Muscle layer of colon (tissue), 2 donors: ENCODE data around the gene GTF2IRD1.
A peak's percentile ranks its signal among the peaks of the same experiment; 100 is the strongest.
"Not testable (repeated sequence)": the region's sequence is repeated elsewhere in the genome, so short reads cannot be mapped to it uniquely, and the experiment has no call there.

Experiments
- H3K27ac ChIP-seq: one replicate; pipeline ENCODE4 v1.7.0; 2013; ENCODE audit warnings: low read depth, mild to moderate bottlenecking, low read length, moderate library complexity
- H3K27me3 ChIP-seq, 2 donors: one replicate each; pipeline ENCODE4 v1.7.0; 2013; ENCODE audit warnings: low read length in 2 of 2, mild to moderate bottlenecking in 2 of 2; ENCODE audit not compliant: insufficient read depth in 2 of 2, control insufficient read depth in 1 of 2
- H3K36me3 ChIP-seq: one replicate; pipeline ENCODE4 v1.7.0; 2013; ENCODE audit warnings: mild to moderate bottlenecking, low read length; ENCODE audit not compliant: insufficient read depth
- H3K4me1 ChIP-seq: one replicate; pipeline ENCODE4 v1.7.0; 2013; ENCODE audit warnings: mild to moderate bottlenecking, low read length; ENCODE audit not compliant: insufficient read depth
- H3K4me3 ChIP-seq, 2 donors: one replicate each; pipeline ENCODE4 v1.7.0; 2013; ENCODE audit warnings: low read length in 2 of 2, low read depth in 1 of 2, mild to moderate bottlenecking in 1 of 2, moderate library complexity in 1 of 2
- H3K9ac ChIP-seq: one replicate; pipeline ENCODE4 v1.7.0; 2013; ENCODE audit warnings: low read length
- H3K9me3 ChIP-seq: one replicate; pipeline ENCODE4 v1.7.0; 2013; ENCODE audit warnings: mild to moderate bottlenecking, low read length
- donor health status: abdominal sarcoma.
- donor health status: Adenocarcinoma of cecum.

Gene GTF2IRD1

GRCh38 chr7:74483402-74484336, 30.0 kb downstream of the GTF2IRD1 start:
- H3K27ac ChIP-seq = no peak overlapping the region
- peak overlapping the region in 1 of 2 donors; percentile 4 for H3K4me3 ChIP-seq
- H3K27me3 ChIP-seq = no peaks in the 10 kb centered on the region
- no peaks in the 10 kb centered on the region for H3K36me3 ChIP-seq
- H3K4me1 ChIP-seq = peaks cover 46% of the 10 kb centered on the region
- H3K9me3 ChIP-seq = no peaks in the 10 kb centered on the region
- no peak overlapping the region for H3K9ac ChIP-seq

- Histone ChIP-seq H3K27ac (no peak overlapping the region), H3K9ac (no peak overlapping the region), H3K4me3 (no peak overlapping the region), H3K36me3 (no peaks in the 10 kb centered on the region), H3K27me3 (no peaks in the 10 kb centered on the region), H3K4me1 (peaks cover 30% of the 10 kb centered on the region), H3K9me3 (no peaks in the 10 kb centered on the region)
These were observed 31.9 kb downstream of the GTF2IRD1 start for GRCh38 chr7:74485611-74486010.

GRCh38 chr7:74488518-74489030, 34.9 kb downstream of the GTF2IRD1 start:
- not testable (repeated sequence) for H3K27ac ChIP-seq, H3K27me3 ChIP-seq, H3K36me3 ChIP-seq, H3K4me3 ChIP-seq, H3K9ac ChIP-seq, H3K9me3 ChIP-seq, H3K4me1 ChIP-seq

- Histone ChIP-seq H3K9ac (no peak overlapping the region), H3K27ac (no peak overlapping the region)
These were observed 36.6 kb downstream of the GTF2IRD1 start for GRCh38 chr7:74489997-74490945.

GRCh38 chr7:74491490-74491889, 37.8 kb downstream of the GTF2IRD1 start:
- not testable (repeated sequence) for H3K9ac ChIP-seq, H3K36me3 ChIP-seq, H3K4me3 ChIP-seq, H3K27ac ChIP-seq, H3K27me3 ChIP-seq, H3K4me1 ChIP-seq, H3K9me3 ChIP-seq

More at GRCh38 chr7:74489997-74490945, 36.6 kb downstream of the GTF2IRD1 start:
- Histone ChIP-seq H3K4me1 (peaks cover 5% of the 10 kb centered on the region), H3K36me3 (no peaks in the 10 kb centered on the region), H3K27me3 (no peaks in the 10 kb centered on the region), H3K4me3 (no peak overlapping the region), H3K9me3 (no peaks in the 10 kb centered on the region)

GRCh38 chr7:74493295-74493694, 39.6 kb downstream of the GTF2IRD1 start:
- H3K36me3 ChIP-seq = no peaks in the 10 kb centered on the region
- H3K27me3 ChIP-seq = no peaks in the 10 kb centered on the region
- H3K27ac ChIP-seq = no peak overlapping the region
- H3K9ac ChIP-seq = no peak overlapping the region
- H3K9me3 ChIP-seq = no peaks in the 10 kb centered on the region
- H3K4me1 ChIP-seq = peaks cover 9% of the 10 kb centered on the region
- H3K4me3 ChIP-seq = no peak overlapping the region

GRCh38 chr7:74494076-74494548, 40.4 kb downstream of the GTF2IRD1 start:
- no peaks in the 10 kb centered on the region for H3K27me3 ChIP-seq
- peaks cover 9% of the 10 kb centered on the region for H3K4me1 ChIP-seq
- no peaks in the 10 kb centered on the region for H3K36me3 ChIP-seq
- no peak overlapping the region for H3K9ac ChIP-seq
- no peak overlapping the region for H3K4me3 ChIP-seq
- no peaks in the 10 kb centered on the region for H3K9me3 ChIP-seq
- no peak overlapping the region for H3K27ac ChIP-seq

GRCh38 chr7:74495112-74496086, 41.7 kb downstream of the GTF2IRD1 start:
- no peaks in the 10 kb centered on the region for H3K9me3 ChIP-seq
- H3K36me3 ChIP-seq = no peaks in the 10 kb centered on the region
- peak overlapping the region; percentile 48 for H3K27ac ChIP-seq
- peaks cover 9% of the 10 kb centered on the region for H3K4me1 ChIP-seq
- H3K9ac ChIP-seq = no peak overlapping the region
- no peak overlapping the region for H3K4me3 ChIP-seq
- no peaks in the 10 kb centered on the region for H3K27me3 ChIP-seq

GRCh38 chr7:74496272-74496671, 42.6 kb downstream of the GTF2IRD1 start:
- H3K9ac ChIP-seq = no peak overlapping the region
- no peaks in the 10 kb centered on the region for H3K36me3 ChIP-seq
- H3K4me1 ChIP-seq = peaks cover 9% of the 10 kb centered on the region
- H3K9me3 ChIP-seq = no peaks in the 10 kb centered on the region
- H3K27ac ChIP-seq = no peak overlapping the region
- H3K4me3 ChIP-seq = no peak overlapping the region
- H3K27me3 ChIP-seq = no peaks in the 10 kb centered on the region

- H3K4me1 ChIP-seq, H3K9me3 ChIP-seq, H3K4me3 ChIP-seq, H3K27me3 ChIP-seq, H3K9ac ChIP-seq, H3K27ac ChIP-seq, H3K36me3 ChIP-seq: not testable (repeated sequence)
These were observed 43.1 kb downstream of the GTF2IRD1 start for GRCh38 chr7:74496773-74497172.
